Liver (tissue), 9 donors: ENCODE results near the gene AKAP12. TPM values are rescaled to one million over a fixed set of nuclear protein-coding genes. Genes with fewer than 3 reads are reported as not detected.

Experiments used
- DNase-seq: peaks from one replicate; pipeline ENCODE4 v3.0.0-alpha.2; 2017; ENCODE audit warnings: low spot score
- H3K27ac ChIP-seq, 2 donors: one replicate each; pipeline ENCODE4 v1.7.0; 2013; ENCODE audit warnings: inconsistent platforms in 2 of 2, low read length in 2 of 2, control low read depth in 1 of 2, low read depth in 1 of 2, mild to moderate bottlenecking in 1 of 2
- H3K27me3 ChIP-seq, 4 donors: one replicate each; pipeline versions ENCODE4 v1.6.1 to v1.7.0; 2013; ENCODE audit warnings: low read length in 3 of 4, inconsistent platforms in 1 of 4, mild to moderate bottlenecking in 1 of 4, moderate library complexity in 1 of 4; ENCODE audit not compliant: control insufficient read depth in 4 of 4, insufficient read depth in 4 of 4
- H3K36me3 ChIP-seq, 4 donors: one replicate each; pipeline versions ENCODE4 v1.6.1 to v1.7.0; 2013; ENCODE audit warnings: low read length in 3 of 4, mild to moderate bottlenecking in 3 of 4, low read depth in 1 of 4, moderate library complexity in 1 of 4; ENCODE audit not compliant: control insufficient read depth in 4 of 4, insufficient read depth in 3 of 4
- H3K4me1 ChIP-seq, 4 donors: one replicate each; pipeline versions ENCODE4 v1.6.1 to v1.7.0; 2013; ENCODE audit warnings: low read length in 3 of 4, mild to moderate bottlenecking in 3 of 4, moderate library complexity in 1 of 4; ENCODE audit not compliant: control insufficient read depth in 4 of 4, insufficient read depth in 4 of 4
- H3K4me3 ChIP-seq, 3 donors: one replicate each; pipeline versions ENCODE4 v1.6.1 to v1.7.0; 2013; ENCODE audit warnings: low read length in 3 of 3, control low read depth in 1 of 3, low read depth in 1 of 3, mild to moderate bottlenecking in 1 of 3
- H3K9ac ChIP-seq, 2 donors: one replicate each; pipeline ENCODE4 v1.7.0; 2013; ENCODE audit warnings: low read length in 2 of 2, mild to moderate bottlenecking in 2 of 2, moderate library complexity in 2 of 2, control low read depth in 1 of 2, low read depth in 1 of 2
- H3K9me3 ChIP-seq, 4 donors: one replicate each; pipeline versions ENCODE4 v1.6.1 to v1.7.0; 2013; ENCODE audit warnings: low read length in 3 of 4; ENCODE audit not compliant: control insufficient read depth in 4 of 4
- ATF3 ChIP-seq: IDR thresholded peaks from 2 replicates; pipeline ENCODE4 v1.6.1; 2016; ENCODE audit warnings: antibody characterized with exemption
- CTCF ChIP-seq: fragments of 150-350 bp; IDR thresholded peaks from 2 replicates; pipeline ENCODE4 v1.5.1; 2017; ENCODE audit warnings: improper control_type of control experiment, low read depth, low read length; ENCODE audit not compliant: missing input control
- EGR1 ChIP-seq, 2 donors: IDR thresholded peaks; 2 replicates each; pipeline ENCODE4 v1.6.1; 2016 to 2018; ENCODE audit warnings: antibody characterized with exemption in 2 of 2, low read depth in 2 of 2
- FOXA1 ChIP-seq: IDR thresholded peaks from 2 replicates; pipeline ENCODE4 v1.6.1; 2016; ENCODE audit warnings: antibody characterized with exemption
- FOXA2 ChIP-seq: IDR thresholded peaks from 2 replicates; pipeline ENCODE4 v1.6.1; 2016; ENCODE audit warnings: antibody characterized with exemption
- GABPA ChIP-seq, 2 donors: IDR thresholded peaks in 1 of 2; conservative IDR thresholded peaks in 1 of 2; 2 replicates each; pipeline ENCODE4 v1.6.1; 2016; ENCODE audit warnings: antibody characterized with exemption in 2 of 2, mild to moderate bottlenecking in 1 of 2, moderate library complexity in 1 of 2
- HNF4A ChIP-seq, 2 donors: conservative IDR thresholded peaks; 2 replicates each; pipeline ENCODE4 v1.6.1; 2016; ENCODE audit warnings: antibody characterized with exemption in 2 of 2, mild to moderate bottlenecking in 2 of 2
- HNF4G ChIP-seq: IDR thresholded peaks from 2 replicates; pipeline ENCODE4 v1.6.1; 2016; ENCODE audit warnings: antibody characterized with exemption
- JUND ChIP-seq, 2 donors: IDR thresholded peaks; 2 replicates each; pipeline ENCODE4 v1.6.1; 2016; ENCODE audit warnings: antibody characterized with exemption in 2 of 2
- NR2F2 ChIP-seq: IDR thresholded peaks from 2 replicates; pipeline ENCODE4 v1.6.1; 2016; ENCODE audit warnings: antibody characterized with exemption
- RAD21 ChIP-seq, 2 donors: IDR thresholded peaks; 2 replicates each; pipeline ENCODE4 v1.6.1; 2016; ENCODE audit warnings: antibody characterized with exemption in 2 of 2, mild to moderate bottlenecking in 2 of 2
- RXRA ChIP-seq, 2 donors: IDR thresholded peaks; 2 replicates each; pipeline ENCODE4 v1.6.1; 2017 to 2018; ENCODE audit warnings: antibody characterized with exemption in 2 of 2, mild to moderate bottlenecking in 1 of 2
- SP1 ChIP-seq: IDR thresholded peaks from 2 replicates; pipeline ENCODE4 v1.6.1; 2018; ENCODE audit warnings: antibody characterized with exemption, mild to moderate bottlenecking
- TAF1 ChIP-seq: conservative IDR thresholded peaks from 2 replicates; pipeline ENCODE4 v1.6.1; 2016; ENCODE audit warnings: antibody characterized with exemption, mild to moderate bottlenecking
- YY1 ChIP-seq: IDR thresholded peaks from 2 replicates; pipeline ENCODE4 v1.6.1; 2016; ENCODE audit warnings: antibody characterized with exemption, mild to moderate bottlenecking
- ZBTB33 ChIP-seq: IDR thresholded peaks from 2 replicates; pipeline ENCODE4 v1.6.1; 2016; ENCODE audit warnings: antibody characterized with exemption
- WGBS: extraction: QIAGEN DNeasy Blood & Tissue Kit; methylation state at CpG from one replicate; pipeline ENCODE4 v1.1.7; 2013; 5-methylcytosine and 5-hydroxymethylcytosine counted together
- polyA plus RNA-seq, 2 donors: library from polyadenylated mRNA; stranded (reverse) in 1 of 2; unstranded in 1 of 2; fragments of 200-250 nt in 1 of 2; fragments of >200 nt in 1 of 2; fragmentation: Nextera tagmentation in 1 of 2; extraction: Ambion mirVana in 1 of 2; gene quantifications; one replicate each; pipeline versions ENCODE4 v1.2.1 to v1.2.3, GENCODE V29; 2013 to 2015
- total RNA-seq, 2 donors: library from RNA; depleted of rRNA; stranded (reverse); fragments of >200 nt; gene quantifications; one replicate each; pipeline ENCODE4 v1.2.3, GENCODE V29; 2014
- TF ChIP-seq, protein P1 (sequence below): IDR thresholded peaks from 2 replicates; pipeline ENCODE4 v1.6.1; 2016; ENCODE audit warnings: antibody characterized with exemption, mild to moderate bottlenecking
- TF ChIP-seq, protein P2 (sequence below): IDR thresholded peaks from 2 replicates; pipeline ENCODE4 v1.6.1; 2016; ENCODE audit warnings: antibody characterized with exemption
- donor health status: healthy.
- donor health status: healthy.
- donor health status: healthy.
- donor health status: healthy.
- donor health status: healthy.

The AKAP12 gene
- total and polyA plus RNA-seq, 4 donors: 6.7 to 14.8 (median 8.6) TPM

- Histone ChIP-seq H3K9me3 (no peaks in the 10 kb centered on the region), H3K27ac (peak overlapping the region; percentile 97 to 99), H3K9ac (peak overlapping the region; percentile 67 to 79), H3K4me1 (peaks cover 9 to 30% (median 24%) of the 10 kb centered on the region in 4 donors), H3K27me3 (no peaks in the 10 kb centered on the region), H3K4me3 (peak overlapping the region; percentile 71 to 100 (median 84)), H3K36me3 (peaks cover 0 to 3% (median 0%) of the 10 kb centered on the region in 4 donors)
- peak; percentile 80 for DNase-seq
- under 1% methylated on average over 78 of the region's 78 CpGs for whole genome bisulfite sequencing
- TF ChIP-seq HNF4G: no peak
- TF ChIP-seq GABPA (IDR thresholded peaks at IDR 0.05 in 1 of 2, conservative IDR thresholded peaks at IDR 0.05 in 1 of 2): peak in 1 of 2 donors; percentile 7
Observed at GRCh38 chr6:151390851-151391470, 151.2 kb downstream of the AKAP12 start.

DNA sequence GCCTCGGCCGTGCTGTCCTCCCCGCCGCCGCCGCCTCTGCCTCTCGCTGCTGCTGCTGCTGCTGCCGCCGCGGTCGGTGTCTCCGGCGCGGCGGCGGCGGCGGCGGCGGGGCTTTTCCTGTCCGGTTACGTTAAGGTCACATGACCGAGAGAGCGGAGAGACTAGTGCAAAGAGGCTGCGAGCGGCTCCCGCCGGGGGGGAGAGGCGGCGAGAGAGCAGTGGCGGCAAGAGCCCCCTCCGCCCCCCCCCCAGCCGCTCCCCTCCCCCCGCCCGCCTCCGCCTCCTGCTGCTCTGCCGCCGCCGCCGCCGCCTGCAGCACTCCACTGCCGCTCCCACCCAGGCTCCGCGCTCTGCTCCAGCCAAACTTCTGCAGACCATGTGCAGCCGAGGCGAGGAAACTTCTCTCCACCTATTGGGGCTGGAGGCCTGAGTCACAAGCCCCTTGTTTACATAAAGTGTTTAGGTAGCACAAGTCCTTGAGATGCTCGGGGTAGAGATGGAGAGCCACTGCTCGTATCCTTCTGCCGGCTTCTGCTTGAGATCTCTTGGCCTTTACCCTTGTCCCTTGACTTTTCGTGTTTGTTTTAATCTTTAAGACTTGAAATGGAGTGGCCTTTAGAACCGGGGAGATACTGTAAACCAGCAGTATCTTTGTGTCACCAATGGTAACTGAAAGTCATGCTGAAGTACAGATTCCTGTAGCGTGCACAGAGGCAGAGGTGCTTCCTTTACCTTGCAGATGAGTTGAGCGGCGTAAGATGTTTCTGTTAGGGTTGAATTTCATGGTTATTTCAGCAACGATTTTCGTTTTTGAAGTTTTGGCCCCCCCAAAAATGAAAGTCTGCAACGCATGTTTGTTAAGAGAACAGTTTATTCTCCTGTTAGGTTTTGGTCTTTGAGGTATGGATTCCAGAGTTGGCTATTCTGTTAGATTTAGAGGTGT, 152.0 kb downstream of the AKAP12 start, which contains the start of gene ZBTB2:
TSS of gene ZBTB2 (minus strand) at position 89 of the 943 bp plus-strand sequence. CDS start 17,922 bp downstream, outside the sequence.
- Histone ChIP-seq H3K27ac (peak within 1 kb of the TSS; percentile 97 to 99), H3K9me3 (no peaks in the 10 kb centered on the region), H3K36me3 (peaks cover 0 to 3% (median 0%) of the 10 kb centered on the region in 4 donors), H3K4me1 (peaks cover 9 to 30% (median 24%) of the 10 kb centered on the region in 4 donors), H3K27me3 (no peaks in the 10 kb centered on the region), H3K4me3 (peak within 1 kb of the TSS; percentile 71 to 100 (median 84)), H3K9ac (peak within 1 kb of the TSS; percentile 67 to 79)
- under 1% methylated on average over 57 of the region's 57 CpGs for WGBS
- no peak for TF ChIP-seq ZBTB33
- TF ChIP-seq YY1: no peak
- no peak for TF ChIP-seq JUND (IDR thresholded peaks at IDR 0.05)
- TF ChIP-seq, protein P1, sequence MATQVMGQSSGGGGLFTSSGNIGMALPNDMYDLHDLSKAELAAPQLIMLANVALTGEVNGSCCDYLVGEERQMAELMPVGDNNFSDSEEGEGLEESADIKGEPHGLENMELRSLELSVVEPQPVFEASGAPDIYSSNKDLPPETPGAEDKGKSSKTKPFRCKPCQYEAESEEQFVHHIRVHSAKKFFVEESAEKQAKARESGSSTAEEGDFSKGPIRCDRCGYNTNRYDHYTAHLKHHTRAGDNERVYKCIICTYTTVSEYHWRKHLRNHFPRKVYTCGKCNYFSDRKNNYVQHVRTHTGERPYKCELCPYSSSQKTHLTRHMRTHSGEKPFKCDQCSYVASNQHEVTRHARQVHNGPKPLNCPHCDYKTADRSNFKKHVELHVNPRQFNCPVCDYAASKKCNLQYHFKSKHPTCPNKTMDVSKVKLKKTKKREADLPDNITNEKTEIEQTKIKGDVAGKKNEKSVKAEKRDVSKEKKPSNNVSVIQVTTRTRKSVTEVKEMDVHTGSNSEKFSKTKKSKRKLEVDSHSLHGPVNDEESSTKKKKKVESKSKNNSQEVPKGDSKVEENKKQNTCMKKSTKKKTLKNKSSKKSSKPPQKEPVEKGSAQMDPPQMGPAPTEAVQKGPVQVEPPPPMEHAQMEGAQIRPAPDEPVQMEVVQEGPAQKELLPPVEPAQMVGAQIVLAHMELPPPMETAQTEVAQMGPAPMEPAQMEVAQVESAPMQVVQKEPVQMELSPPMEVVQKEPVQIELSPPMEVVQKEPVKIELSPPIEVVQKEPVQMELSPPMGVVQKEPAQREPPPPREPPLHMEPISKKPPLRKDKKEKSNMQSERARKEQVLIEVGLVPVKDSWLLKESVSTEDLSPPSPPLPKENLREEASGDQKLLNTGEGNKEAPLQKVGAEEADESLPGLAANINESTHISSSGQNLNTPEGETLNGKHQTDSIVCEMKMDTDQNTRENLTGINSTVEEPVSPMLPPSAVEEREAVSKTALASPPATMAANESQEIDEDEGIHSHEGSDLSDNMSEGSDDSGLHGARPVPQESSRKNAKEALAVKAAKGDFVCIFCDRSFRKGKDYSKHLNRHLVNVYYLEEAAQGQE: no peak
- no peak for TF ChIP-seq SP1
- TF ChIP-seq RAD21 (IDR thresholded peaks at IDR 0.05): no peak
- TF ChIP-seq HNF4G: no peak
- TF ChIP-seq, protein P2, sequence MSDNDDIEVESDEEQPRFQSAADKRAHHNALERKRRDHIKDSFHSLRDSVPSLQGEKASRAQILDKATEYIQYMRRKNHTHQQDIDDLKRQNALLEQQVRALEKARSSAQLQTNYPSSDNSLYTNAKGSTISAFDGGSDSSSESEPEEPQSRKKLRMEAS: no peak
- no peak for TF ChIP-seq EGR1 (IDR thresholded peaks at IDR 0.05; ENCODE audit: low read depth in 2 of 2)
- TF ChIP-seq NR2F2: no peak
- TF ChIP-seq TAF1: no peak
- TF ChIP-seq ATF3: no peak
- no peak for TF ChIP-seq RXRA (IDR thresholded peaks at IDR 0.05)
- no peak for TF ChIP-seq HNF4A (conservative IDR thresholded peaks at IDR 0.05)
- no peak for TF ChIP-seq FOXA1
- no peak for TF ChIP-seq CTCF
- TF ChIP-seq GABPA (IDR thresholded peaks at IDR 0.05 in 1 of 2, conservative IDR thresholded peaks at IDR 0.05 in 1 of 2): no peak
- no peak for TF ChIP-seq FOXA2
- DNase-seq: peak; percentile 68
